ENCODE measurements around the gene AKAP3. TPM values are rescaled to one million over a fixed set of nuclear protein-coding genes. Genes with fewer than 3 reads are reported as not detected.

The AKAP3 gene
- polyA plus RNA-seq, 1 experiment: 0.73 TPM

DNA sequence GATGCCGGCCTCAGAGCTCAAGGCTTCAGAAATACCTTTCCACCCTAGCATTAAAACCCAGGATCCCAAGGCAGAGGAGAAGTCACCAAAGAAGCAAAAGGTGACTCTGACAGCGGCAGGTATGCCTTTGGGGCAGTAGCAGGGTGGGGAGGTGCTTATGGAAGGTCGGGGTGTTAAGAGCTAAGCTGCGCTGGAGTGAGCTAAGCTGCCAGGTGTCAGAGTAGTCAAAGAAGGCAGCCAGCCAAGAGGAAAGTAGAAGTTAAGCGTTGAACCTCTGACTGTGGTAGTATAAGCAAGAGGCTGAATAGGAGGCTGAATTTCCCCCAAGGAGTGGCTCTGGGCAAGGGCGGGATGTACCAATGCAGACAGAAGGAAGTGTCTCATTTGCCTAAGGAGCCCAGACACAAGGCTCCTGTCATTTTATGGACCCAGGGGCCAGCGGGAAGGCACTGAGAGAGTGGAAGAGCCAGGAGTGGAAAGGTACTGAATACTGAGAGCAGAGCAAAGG is 57.6 kb downstream of the AKAP3 start:
- no peak overlapping the region for H3K4me3 ChIP-seq (ENCODE audit: low read depth, low read length)
- DNase-seq (ENCODE audit: low read depth, low spot score): no peak
- H3K9me3 ChIP-seq (ENCODE audit: control insufficient read depth, insufficient read depth, low read length): no peaks in the 10 kb centered on the region
- TF ChIP-seq CTCF (IDR thresholded peaks at IDR 0.05; ENCODE audit: low read depth, low read length): no peak
- CTCF ChIA-PET: no interaction called here
- H3K27me3 ChIP-seq (ENCODE audit: control insufficient read depth, insufficient read depth, low read length): peaks cover 13% of the 10 kb centered on the region
- POLR2A ChIA-PET: no interaction called here
- no peak overlapping the region for H3K27ac ChIP-seq (ENCODE audit: low read depth, low read length)

DNA sequence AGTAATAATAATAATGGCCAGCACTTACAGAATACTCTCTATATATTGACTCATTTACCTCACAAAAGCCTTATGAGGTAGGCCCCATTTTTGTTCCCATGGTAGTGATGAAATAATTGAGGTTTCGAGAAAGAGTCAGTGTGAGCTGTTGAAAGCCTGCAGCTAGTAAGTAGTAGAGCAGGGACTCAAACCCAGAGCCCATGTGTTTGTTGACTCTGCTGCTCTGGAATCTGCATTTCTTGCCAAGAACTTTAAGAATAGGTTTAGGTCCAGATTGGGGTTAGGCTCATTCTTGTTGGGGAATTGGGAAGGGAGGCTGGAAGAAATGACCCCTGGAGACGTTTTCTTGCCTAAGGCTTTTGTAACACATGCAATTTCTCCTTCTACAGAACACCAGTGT is 58.9 kb downstream of the AKAP3 start:
- DNase-seq (ENCODE audit: low read depth, low spot score): no peak
- H3K4me3 ChIP-seq (ENCODE audit: low read depth, low read length): no peak overlapping the region
- POLR2A ChIA-PET: no interaction called here
- TF ChIP-seq CTCF (IDR thresholded peaks at IDR 0.05; ENCODE audit: low read depth, low read length): no peak
- no peak overlapping the region for H3K27ac ChIP-seq (ENCODE audit: low read depth, low read length)
- CTCF ChIA-PET: no interaction called here
- no peaks in the 10 kb centered on the region for H3K9me3 ChIP-seq (ENCODE audit: control insufficient read depth, insufficient read depth, low read length)
- peaks cover 9% of the 10 kb centered on the region for H3K27me3 ChIP-seq (ENCODE audit: control insufficient read depth, insufficient read depth, low read length)

DNA sequence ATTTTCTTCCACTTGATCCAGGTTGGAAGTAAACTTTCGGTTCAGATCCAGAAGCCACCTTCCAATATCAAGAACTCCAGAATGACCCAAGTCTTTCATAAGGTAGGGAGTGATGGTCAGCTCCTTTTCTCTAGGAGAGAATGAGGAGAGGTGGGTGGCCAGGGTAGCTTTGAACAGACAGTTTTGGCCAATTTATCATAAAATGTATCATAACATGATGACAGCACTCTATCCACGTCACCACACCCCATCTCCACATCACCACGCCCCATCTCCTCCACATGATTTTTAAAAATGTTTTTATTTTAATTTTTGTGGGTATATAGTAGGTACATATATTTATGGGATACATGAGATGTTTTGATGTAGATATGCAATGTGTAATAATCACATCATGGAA is 59.9 kb downstream of the AKAP3 start:
- TF ChIP-seq CTCF (IDR thresholded peaks at IDR 0.05; ENCODE audit: low read depth, low read length): no peak
- Histone ChIP-seq H3K27me3 (ENCODE audit: control insufficient read depth, insufficient read depth, low read length) (peaks cover 9% of the 10 kb centered on the region), H3K4me3 (ENCODE audit: low read depth, low read length) (no peak overlapping the region), H3K9me3 (ENCODE audit: control insufficient read depth, insufficient read depth, low read length) (no peaks in the 10 kb centered on the region), H3K27ac (ENCODE audit: low read depth, low read length) (no peak overlapping the region)
- no peak for DNase-seq (ENCODE audit: low read depth, low spot score)
- ChIA-PET CTCF (interaction anchor here (1.0 to 2.3 kb wide), 2 partner anchors 11 to 16 kb away, joined by 3 to 8 read pairs; no protein-coding TSS in a partner anchor), POLR2A (no interaction called here)

DNA sequence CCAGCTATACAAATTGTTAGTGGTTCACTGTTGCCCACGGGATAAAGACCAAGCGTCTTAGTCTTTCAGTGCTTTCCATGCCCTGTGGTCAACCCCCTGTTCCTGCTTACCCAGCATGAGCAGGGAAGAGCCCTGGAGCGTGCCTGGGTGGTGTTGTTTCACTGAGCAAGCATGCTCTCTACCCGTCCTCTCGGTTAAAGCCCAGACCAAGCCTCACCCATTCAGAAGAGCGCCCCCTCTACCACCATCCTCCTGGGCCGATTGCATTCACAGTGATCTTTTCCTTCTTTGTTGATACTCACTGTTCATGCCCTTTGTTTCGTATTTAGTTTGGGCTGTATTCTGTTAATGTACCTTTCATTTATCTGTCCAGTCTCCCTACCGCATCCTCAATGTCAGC is 61.7 kb downstream of the AKAP3 start:
- no peak for DNase-seq (ENCODE audit: low read depth, low spot score)
- TF ChIP-seq CTCF (IDR thresholded peaks at IDR 0.05; ENCODE audit: low read depth, low read length): no peak
- ChIA-PET POLR2A (no interaction called here), CTCF (interaction anchor here (0.7 to 2.3 kb wide), 2 partner anchors 18 to 310 kb away, joined by 3 to 8 read pairs; no protein-coding TSS in a partner anchor)
- H3K27ac ChIP-seq (ENCODE audit: low read depth, low read length): no peak overlapping the region
- H3K9me3 ChIP-seq (ENCODE audit: control insufficient read depth, insufficient read depth, low read length): no peaks in the 10 kb centered on the region
- H3K27me3 ChIP-seq (ENCODE audit: control insufficient read depth, insufficient read depth, low read length): peaks cover 8% of the 10 kb centered on the region
- no peak overlapping the region for H3K4me3 ChIP-seq (ENCODE audit: low read depth, low read length)

GRCh38 chr12:4586500-4586899 is 62.4 kb downstream of the AKAP3 start:
- H3K4me3 ChIP-seq (ENCODE audit: low read depth, low read length): no peak overlapping the region
- peaks cover 2% of the 10 kb centered on the region for H3K27me3 ChIP-seq (ENCODE audit: control insufficient read depth, insufficient read depth, low read length)
- H3K27ac ChIP-seq (ENCODE audit: low read depth, low read length): no peak overlapping the region
- no peak for DNase-seq (ENCODE audit: low read depth, low spot score)
- H3K9me3 ChIP-seq (ENCODE audit: control insufficient read depth, insufficient read depth, low read length): no peaks in the 10 kb centered on the region
- CTCF ChIA-PET: interaction anchor here (1.2 kb wide), 1 partner anchor 173 kb away, joined by 3 read pairs; no protein-coding TSS in a partner anchor
- POLR2A ChIA-PET: no interaction called here
- TF ChIP-seq CTCF (IDR thresholded peaks at IDR 0.05; ENCODE audit: low read depth, low read length): no peak

All from AG04450 (cell line).